AG08396 (cell line): Measurements from ENCODE around the gene PARP3.
A peak's percentile ranks its signal among the peaks of the same experiment; 100 is the strongest.

Experiments used
- DNase-seq: peaks from one replicate; pipeline ENCODE4 v3.0.0; 2012; ENCODE audit warnings: low spot score, mixed read lengths

PARP3 gene

DNA sequence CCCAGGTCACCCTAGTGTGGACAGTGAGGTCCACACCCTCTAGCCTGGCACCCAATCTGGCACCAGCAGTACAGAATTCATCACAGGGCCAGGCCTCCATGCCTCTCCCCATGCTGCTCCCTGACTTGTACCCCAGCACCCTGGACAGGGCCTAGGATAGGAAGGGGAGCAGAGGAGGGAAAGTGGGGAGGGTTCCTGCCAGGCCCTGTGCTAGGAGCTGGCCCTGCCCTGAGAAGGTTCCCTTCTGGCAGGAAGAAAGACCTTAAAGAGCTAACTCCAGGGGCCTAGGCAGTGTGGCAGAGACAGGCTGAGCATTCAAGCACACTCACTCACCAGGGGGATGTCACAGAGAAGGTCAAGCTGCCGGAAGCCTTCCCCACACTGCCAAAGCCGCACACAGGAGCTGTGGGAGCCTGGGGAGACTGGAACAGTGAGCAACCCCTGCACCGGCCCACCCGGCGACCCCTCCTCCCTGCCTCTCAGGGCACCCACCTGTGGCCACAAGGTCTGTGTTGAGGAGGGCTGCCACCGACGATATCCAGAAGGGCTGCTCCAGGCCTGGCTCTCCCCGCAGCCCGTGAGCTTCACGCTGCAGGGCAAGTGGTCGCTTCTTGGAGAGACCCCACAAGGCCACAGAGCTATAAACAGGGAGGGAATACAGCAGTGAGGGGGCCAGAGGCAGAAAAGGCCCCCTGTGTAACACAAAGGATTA, 7.9 kb upstream of the PARP3 start:
- no peak for DNase-seq

DNA sequence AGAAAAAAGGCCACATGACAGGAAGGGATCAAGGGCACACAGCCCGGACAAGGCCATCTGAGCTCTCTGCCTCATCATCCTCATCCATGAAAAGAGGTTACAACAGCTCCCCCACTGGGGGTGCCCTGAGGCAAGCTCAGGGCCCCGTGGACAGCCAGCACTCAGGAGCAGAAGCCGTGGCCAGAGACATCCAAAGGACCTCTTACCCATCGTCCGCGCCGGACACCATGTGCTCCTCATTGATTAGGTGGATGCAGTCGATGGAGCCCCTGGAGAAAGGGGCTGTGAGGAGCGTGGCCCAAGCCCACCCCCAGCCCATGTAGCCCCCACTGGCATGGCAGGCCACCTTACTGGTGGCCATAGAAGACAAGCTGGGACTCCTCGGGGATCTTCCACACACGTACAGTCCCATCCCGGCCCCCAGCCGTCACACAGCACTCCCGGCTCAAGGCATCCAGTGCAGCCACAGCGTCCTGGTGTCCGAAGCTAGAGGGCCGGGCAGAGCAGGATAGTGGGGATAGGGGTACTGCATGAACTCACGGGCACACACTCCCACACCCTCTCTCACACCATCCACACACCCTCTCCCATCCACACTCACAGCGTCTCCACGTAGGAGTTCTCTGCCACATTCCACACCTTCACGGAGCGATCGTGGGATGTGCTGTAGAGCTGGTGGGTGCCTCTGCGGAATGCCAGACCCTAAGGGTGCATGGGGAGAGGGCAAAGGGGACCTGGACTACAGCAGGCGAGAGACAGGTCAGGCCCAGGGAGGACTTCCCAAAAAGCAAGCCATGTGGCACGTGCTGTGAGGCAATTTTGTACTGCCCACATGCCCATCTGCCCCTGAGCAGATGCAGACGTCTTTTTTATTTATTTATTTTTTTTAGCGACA, 6.9 kb upstream of the PARP3 start:
- no peak for DNase-seq

DNA sequence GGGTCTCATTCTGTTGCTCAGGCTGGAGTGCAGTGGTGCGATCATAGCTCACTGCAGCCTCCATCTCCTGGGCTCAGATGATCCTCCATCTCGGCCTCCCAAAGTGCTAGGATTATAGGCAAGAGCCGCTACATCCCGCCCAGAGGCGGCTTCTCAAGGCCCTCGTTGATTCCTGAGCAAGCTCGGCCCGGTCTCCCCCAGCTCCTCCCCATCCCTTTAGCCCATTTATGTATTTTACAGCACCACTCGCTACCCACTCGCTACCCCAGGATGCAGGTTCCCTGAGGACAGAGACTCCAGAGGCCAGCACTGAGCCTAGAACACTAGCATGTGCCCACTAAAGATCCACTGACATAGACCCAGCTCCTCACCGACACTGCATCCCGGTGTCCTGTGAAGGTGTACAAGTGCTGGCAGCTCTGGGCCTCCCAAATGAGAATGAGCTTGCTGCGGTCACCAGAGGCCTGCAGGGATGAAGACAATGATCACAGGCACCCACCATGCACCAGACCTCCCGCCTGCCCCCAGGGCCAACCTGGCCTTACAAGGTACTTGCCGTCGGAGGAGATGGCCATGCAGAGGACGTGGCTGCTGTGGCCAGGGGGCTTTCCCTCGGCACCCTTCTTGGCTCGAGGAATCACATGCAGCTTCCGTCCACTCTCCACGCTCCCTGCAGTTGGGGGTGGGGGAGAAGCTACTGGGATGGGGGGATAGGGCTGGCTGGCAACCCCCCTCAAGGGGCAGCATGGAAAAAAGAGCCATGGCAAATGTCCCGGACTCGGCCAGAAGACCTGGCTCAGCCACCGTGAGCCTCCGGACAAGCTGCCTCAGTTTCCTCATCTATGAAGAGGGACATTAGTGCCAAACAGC, 6.0 kb upstream of the PARP3 start:
- DNase-seq: no peak

DNA sequence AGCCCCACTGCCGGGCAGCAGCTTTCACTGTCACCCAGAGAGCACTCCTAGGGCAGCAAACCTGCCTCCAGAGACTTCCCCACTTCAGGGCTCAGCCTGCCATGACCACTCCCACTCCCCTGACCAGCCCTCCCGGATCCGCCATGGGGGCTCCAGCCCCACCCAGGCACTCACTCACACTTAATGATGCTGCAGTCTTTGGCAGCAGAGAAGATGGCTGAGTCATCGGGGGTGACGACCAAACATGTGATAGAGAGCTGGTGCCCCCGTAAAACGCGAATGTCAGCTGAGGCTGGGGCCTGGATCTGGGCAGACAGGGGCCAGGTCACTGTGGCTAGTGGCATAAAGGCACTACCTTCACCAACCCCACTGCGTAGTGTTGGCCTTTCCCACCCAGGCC, 5.1 kb upstream of the PARP3 start:
- no peak for DNase-seq

DNA sequence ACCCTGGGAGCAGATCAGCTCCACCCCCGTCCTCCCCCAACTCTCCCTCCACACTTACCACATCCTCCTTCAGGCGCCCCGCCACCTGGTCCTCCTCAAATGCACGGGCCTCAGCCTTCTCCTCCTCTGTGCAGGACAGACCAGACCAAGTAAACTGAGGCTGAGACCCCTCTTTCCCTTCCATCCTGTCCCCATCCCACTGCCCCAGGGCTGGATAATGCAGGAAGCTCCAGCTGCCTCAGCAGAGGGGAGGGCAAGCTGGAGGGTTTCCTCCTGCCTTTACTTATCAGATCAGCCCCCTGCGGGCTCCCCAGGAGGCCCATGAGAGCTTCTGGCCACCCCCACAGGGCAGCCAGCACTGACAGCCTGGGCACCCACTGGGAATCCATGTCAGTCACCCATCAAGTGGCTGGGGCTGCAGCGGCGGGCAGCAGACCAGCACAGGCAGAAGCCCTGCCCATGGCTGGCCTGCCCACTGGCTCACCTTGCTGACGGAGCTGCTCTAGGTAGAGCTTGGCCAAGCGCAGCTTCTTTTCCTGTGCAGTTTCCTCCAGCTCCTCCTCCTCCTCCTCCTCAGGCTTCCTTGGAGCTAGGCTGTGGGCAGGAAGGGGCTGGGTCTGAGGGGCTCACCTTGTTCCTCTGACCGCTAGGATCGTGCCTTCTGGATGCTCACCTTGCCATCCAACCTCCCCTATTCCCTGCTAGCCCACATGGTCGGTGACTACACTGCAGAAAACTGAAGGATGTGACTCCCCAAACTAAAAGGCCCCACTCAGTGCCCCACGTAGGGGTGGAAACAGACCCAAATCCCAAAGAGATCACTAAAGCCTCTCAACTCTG, 4.3 kb upstream of the PARP3 start:
- DNase-seq: no peak

DNA sequence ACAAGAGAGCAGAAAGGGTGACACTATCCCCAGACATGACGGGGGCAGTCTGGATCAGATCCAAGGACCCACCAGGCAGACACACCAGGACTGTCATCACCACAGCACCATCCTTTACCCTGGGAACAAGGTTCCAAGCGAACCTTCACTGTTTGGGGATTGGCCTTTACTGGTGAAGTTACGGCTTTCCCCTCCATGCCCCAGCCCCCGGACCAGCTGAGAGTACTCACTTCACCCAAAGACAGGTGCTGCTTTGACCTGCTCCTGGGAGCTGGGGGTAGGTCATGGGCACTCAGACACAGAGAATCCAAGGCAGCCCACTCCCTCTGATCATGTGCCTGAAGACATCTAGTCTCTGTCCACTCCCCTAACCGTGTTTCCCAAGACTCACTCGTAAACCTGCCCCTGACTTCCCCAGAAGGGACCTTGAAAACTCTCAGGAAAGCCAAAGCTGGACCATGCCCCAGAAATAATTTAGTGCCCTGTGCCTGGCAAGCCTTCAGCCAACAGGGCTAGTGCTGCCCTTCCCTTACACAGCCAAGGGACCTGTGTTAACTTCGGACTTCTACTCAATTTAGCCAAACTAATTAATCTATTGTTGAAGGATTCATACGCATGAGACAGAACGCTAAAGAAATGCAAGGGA, 3.3 kb upstream of the PARP3 start:
- no peak for DNase-seq

DNA sequence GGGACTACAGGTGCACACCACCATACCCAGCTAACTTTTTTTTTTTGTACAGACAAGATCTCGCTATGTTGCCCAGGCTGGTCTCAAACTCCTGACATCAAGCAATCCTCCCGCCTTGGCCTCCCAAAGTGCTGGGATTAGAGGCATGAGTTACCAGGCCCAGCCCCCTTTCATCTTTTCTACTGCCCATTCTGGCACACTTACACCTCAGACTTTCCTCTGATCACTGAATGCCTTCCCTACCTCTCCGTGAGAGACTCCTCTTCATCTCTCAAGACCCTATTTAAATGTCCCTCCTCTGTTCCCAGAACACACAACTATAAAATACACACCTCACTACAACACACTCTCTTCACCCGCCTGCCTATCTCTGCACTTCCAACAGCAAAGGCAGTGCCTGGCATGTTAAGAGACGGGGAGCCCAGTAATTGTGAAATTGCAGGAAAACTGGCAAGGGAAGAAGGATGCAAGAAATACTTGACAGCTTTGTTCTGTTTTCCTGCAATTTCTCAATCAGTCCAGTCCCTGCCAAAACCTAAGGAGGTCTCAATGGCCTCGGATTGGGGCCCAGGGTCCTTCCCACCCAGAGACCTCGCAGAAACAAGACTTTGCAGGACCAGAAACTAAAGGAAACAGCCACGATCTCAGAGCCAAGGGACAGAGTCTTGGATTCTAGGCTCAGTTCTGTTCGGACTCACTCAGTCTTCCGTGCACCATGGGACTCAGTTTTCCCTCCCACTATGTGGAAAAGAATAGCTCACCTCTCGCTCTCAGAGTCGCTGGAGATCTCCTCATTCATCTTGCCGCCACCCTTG, 1.3 kb upstream of the PARP3 start:
- peak; percentile 34 for DNase-seq

DNA sequence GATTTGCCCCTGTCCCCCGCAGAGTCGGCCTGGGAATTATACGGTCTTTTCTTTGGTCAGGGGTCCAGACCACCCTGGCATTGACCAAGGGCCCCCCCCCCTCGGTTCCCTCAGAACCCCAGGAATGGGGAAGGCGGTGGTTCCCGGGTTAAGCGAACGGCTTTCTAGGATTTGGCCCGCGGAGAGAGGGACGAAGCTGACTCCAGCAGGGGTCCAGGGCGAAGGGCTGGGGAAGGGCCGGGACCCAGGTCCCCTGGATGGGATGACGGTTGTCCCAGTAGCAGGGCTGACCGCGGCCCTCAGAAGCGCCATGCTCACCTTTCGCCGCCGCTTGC, 733 bp upstream of the PARP3 start:
- DNase-seq: no peak

DNA sequence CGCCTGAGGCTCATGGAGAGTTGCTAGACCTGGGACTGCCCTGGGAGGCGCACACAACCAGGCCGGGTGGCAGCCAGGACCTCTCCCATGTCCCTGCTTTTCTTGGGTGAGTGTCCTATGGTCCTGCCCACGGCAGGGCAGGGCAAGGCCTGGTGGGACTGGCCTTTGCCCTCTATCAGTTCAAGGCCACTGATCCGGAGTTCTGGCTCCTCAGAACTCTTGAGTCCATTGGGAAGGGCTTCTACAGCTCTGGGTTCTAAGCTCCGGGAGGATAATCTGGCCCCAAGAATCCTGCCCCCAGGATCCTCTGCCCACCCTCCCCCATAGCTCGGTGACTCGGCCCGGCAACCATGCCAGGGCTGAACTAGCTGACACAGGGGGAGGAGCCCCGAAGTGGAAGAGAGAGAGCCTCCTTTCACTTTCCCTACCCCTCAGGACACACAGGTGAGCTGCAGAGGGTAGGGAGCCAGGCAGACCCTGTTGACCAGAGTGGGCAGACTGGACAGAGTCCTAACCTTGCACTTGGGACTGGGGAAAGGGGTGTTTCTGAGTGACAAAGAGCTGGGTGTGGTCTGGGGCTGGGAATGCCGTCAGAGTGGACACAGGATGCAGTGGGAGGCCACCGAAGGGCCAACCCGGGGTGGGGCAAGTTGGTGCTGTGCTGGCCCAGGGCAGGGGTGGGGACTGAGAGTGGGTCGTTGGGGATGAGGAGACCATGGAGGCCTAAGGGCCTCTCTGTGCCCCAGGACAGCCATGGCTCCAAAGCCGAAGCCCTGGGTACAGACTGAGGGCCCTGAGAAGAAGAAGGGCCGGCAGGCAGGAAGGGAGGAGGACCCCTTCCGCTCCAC, 664 bp downstream of the PARP3 start:
- peak; percentile 91 for DNase-seq

DNA sequence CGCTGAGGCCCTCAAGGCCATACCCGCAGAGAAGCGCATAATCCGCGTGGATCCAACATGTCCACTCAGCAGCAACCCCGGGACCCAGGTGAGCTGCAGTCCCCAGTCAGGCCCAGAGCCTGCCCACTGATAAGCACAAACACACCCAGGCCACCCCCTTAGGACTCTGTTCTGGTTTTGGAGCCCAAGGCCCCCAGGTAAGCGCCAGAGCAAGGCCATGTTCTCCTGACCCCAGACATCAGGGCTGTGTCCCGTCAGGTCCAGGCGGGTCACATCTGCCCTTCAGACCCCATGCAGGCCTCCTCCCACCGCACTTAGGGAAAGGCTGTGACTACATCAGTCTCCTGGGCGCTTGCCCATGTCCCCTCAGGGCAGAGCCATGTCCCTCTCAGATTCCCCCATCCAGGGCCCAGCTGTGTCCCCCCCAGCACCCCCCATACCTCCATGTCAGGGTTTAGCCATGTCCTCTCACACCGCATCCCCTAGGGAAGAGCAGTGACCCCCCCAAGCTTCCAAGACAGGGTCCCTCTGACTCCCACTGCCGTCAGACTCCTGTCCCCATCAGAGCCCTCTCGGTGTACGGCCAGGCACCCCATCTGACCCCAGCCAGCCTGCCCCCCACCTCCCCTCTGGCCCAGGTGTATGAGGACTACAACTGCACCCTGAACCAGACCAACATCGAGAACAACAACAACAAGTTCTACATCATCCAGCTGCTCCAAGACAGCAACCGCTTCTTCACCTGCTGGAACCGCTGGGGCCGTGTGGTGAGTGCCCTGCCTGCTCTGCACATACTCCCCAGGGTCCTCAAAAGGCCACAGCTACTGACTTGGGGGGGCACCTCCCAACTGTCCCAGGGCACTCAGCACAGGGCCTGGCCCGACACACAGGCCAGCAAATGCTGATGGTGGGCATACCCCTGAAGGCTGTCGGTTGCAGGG, 1.6 kb downstream of the PARP3 start:
- no peak for DNase-seq

DNA sequence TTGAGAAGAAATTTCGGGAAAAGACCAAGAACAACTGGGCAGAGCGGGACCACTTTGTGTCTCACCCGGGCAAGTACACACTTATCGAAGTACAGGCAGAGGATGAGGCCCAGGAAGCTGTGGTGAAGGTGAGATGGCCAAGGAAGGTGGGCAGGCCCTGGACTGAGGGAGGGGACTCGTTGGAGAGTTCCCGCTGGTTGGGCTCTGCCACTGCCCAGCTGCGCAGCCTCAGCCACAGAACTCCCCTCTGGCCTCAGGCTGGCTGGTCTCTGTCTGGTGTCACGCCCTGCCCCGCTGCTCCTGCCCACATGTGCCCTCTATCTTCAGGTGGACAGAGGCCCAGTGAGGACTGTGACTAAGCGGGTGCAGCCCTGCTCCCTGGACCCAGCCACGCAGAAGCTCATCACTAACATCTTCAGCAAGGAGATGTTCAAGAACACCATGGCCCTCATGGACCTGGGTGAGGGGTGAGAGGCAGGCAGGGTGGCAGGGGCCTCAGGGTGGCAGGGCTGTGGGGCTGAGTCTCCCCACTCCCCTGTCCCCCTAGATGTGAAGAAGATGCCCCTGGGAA, 2.4 kb downstream of the PARP3 start:
- no peak for DNase-seq

DNA sequence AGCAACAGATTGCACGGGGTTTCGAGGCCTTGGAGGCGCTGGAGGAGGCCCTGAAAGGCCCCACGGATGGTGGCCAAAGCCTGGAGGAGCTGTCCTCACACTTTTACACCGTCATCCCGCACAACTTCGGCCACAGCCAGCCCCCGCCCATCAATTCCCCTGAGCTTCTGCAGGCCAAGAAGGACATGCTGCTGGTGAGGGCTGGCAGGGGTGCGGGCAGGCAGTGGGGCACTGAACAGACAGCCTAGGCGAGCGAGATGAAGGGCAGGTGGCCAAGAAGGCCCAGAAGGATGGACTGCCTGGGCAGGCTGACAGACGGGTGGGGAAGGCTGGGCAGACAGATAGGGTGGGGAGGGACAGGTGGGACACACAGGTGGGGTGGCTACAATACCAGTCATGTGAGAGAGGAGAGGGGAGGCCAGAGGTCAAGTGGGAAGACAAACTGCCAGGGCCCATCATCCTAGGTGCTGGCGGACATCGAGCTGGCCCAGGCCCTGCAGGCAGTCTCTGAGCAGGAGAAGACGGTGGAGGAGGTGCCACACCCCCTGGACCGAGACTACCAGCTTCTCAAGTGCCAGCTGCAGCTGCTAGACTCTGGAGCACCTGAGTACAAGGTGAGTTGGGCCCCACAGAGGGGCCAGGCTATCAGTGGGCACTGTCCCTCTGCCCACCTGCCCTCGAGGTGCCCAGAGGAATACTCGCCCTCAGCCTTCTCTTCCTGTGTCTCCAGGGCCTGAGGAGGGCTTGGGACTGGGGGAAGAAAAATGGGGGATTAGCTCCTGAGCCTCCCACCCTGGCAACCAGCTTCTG, 3.1 kb downstream of the PARP3 start:
- DNase-seq: no peak

DNA sequence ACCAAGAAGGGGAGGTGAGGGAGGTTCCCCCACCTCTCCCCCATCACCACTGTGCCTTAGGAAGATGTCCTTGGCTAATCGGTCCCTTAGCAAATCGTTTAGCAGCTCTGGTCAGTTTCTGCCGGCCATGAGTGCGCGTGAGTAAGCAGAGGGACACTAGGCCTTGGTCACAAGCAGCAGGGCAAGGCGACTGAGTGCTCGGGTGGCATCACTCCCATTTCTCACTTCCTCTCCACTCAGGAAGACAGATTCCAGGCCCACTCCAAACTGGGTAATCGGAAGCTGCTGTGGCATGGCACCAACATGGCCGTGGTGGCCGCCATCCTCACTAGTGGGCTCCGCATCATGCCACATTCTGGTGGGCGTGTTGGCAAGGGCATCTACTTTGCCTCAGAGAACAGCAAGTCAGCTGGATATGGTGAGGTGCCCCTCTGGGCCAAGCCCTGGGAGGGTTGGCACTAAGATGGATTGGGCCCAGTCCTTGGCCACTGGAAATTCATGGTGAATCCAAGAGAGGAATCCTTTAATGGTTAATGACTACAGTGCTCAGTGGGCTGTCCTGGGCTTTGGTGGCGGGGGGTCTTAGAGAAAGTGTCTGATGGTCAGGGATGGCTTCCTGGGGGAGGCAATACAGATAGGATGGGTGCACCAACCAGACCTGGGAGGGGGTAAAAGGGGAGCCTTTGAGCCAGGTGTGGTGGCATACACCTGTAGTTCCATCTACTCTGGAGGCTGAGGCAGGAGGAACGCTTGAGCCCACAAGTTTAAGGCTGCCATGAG, 4.0 kb downstream of the PARP3 start:
- DNase-seq: no peak

DNA sequence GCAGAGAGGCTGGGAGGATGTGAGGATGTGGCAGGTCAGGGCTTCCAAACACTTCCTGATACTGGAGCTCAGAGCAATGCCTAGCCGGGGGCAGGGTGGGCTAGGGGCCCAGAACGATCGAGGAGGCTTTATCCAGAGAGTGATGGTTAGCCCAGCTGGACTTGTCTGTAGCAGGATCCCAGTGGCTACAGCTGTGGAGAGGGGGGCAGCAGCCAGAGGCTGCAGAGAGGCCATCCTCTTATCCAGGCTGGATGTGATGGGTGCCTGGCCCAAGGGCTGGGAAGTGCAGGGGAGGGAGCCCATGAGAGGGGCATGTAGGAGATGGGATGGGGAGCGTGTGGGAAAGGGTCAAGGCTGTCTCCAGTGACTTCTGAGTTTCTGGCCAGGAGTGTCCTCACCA, 4.6 kb downstream of the PARP3 start:
- no peak for DNase-seq

DNA sequence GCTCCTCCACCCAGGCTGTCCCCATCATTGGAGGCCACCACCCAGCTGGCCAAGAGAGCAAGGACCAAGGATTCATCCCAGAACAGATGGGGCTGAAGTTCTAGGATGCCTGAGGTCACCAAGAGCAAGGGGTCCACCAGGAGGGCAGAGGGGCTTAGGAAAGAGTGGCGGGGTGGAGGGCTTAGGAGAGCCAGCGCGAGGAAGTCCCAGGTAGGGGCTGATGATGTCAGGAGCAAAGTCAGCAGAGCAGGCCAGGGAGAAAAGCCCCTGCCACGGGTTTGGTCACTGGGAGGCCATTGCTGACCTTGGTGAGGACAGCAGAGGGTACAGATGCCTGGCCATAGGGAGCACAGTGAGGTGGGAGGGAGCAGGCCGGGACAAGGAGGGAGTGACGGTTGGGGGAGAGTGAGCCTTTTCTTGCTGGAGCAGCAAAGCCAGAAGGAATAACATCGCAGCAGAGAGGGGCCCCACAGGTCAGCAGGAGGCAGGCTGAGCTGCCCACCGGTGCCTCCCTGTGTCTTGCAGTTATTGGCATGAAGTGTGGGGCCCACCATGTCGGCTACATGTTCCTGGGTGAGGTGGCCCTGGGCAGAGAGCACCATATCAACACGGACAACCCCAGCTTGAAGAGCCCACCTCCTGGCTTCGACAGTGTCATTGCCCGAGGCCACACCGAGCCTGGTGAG, 5.2 kb downstream of the PARP3 start:
- DNase-seq: no peak
